Heart left ventricle (tissue), 16 donors: ENCODE results near the gene COMTD1. TPM values are rescaled to one million over a fixed set of nuclear protein-coding genes. Genes with fewer than 3 reads are reported as not detected.

Experiments used
- ATAC-seq, 4 donors: fragments of 200-7000 bp; cut with Tn5 transposase; one replicate each; pipeline ENCODE4 v1.9.1; 2020 to 2022; ENCODE audit warnings: moderate library complexity in 4 of 4, mild to moderate bottlenecking in 3 of 4, moderate number of reproducible peaks in 1 of 4
- DNase-seq, 5 donors: peaks; one replicate each; pipeline ENCODE4 v3.0.0-alpha.2; 2020
- H3K27ac ChIP-seq, 12 donors: fragments of 200-600 bp; sonication (generic) in 4 of 12; one replicate each; pipeline versions ENCODE4 v1.5.0 to v1.8.0; 2016 to 2022; ENCODE audit warnings: mild to moderate bottlenecking in 2 of 12
- H3K27me3 ChIP-seq, 9 donors: fragments of 200-600 bp; sonication (generic) in 2 of 9; one replicate each; pipeline versions ENCODE4 v1.5.1 to v1.8.0; 2016 to 2022; ENCODE audit warnings: mild to moderate bottlenecking in 3 of 9
- H3K36me3 ChIP-seq, 9 donors: fragments of 200-600 bp; sonication (generic) in 2 of 9; one replicate each; pipeline versions ENCODE4 v1.5.0 to v1.8.0; 2018 to 2022; ENCODE audit warnings: mild to moderate bottlenecking in 2 of 9
- H3K4me1 ChIP-seq, 12 donors: fragments of 200-600 bp; sonication (generic) in 4 of 12; one replicate each; pipeline versions ENCODE4 v1.5.0 to v1.8.0; 2016 to 2022; ENCODE audit warnings: mild to moderate bottlenecking in 3 of 12
- H3K4me3 ChIP-seq, 12 donors: fragments of 200-600 bp; sonication (generic) in 4 of 12; one replicate each; pipeline versions ENCODE4 v1.5.0 to v1.8.0; 2017 to 2022; ENCODE audit warnings: mild to moderate bottlenecking in 9 of 12, moderate library complexity in 4 of 12
- H3K9me3 ChIP-seq, 12 donors: fragments of 200-600 bp; sonication (generic) in 4 of 12; one replicate each; pipeline versions ENCODE4 v1.5.0 to v1.8.0; 2016 to 2022; ENCODE audit warnings: mild to moderate bottlenecking in 1 of 12
- POLR2A ChIP-seq, 2 donors: fragments of 450-650 bp; IDR thresholded peaks; one replicate each; pipeline ENCODE4 v1.6.1; 2017; ENCODE audit warnings: antibody characterized with exemption in 2 of 2, mild to moderate bottlenecking in 2 of 2, moderate library complexity in 2 of 2
- WGBS, 4 donors: extraction: QIAGEN DNeasy Blood & Tissue Kit in 2 of 4; methylation state at CpG; one replicate each; pipeline versions ENCODE4 v1.1.5 to v1.1.7; 2013 to 2018; 5-methylcytosine and 5-hydroxymethylcytosine counted together
- intact Hi-C, 10 donors: fragments of 100-400 bp; cut with DNase I; formaldehyde crosslinking; loops; one replicate each; pipeline versions ENCODE4 v1.11.1 to v1.14.2; 2022
- polyA plus RNA-seq, 2 donors: library from polyadenylated mRNA; stranded (reverse); fragments of 200-250 nt; gene quantifications; one replicate each; pipeline ENCODE4 v1.2.3, GENCODE V29; 2013
- total RNA-seq, 9 donors: library from RNA; depleted of rRNA in 2 of 9; stranded (reverse); fragments of >200 nt in 2 of 9; fragmentation: NEBNext Ultra II Directional in 3 of 9; extraction: Animal tissue kit (Norgen Biotek cat#: 25700) in 3 of 9; gene quantifications; one replicate each; pipeline versions ENCODE4 v1.1.0 to v1.2.4, GENCODE V29; 2016 to 2023
- TF ChIP-seq, protein P1 (sequence below), 12 donors: fragments of 200-600 bp; sonication (generic) in 4 of 12; IDR thresholded peaks; one replicate each; pipeline versions ENCODE4 v1.5.0 to v1.8.0; 2018 to 2022; ENCODE audit warnings: antibody characterized with exemption in 12 of 12, mild to moderate bottlenecking in 5 of 12
- donor health status: ischemic (EF 13 %, LVEDD 7.1; RV severe dilation, severe dysfunction).
- donor health status: healthy with polysubstance abuse.
- donor health status: DM: no; HTN: yes; CAD: no.
- donor health status: DM: no; HTN: no; CAD: no.
- donor health status: ischemic (EF 25% LVEDD 6.9; RV normal size, moderate dysfunction).
- donor health status: ischemic (EF 25% LVEDD 5.7; RV mildly dilated, moderate dysfunction).
- donor health status: healthy.
- donor health status: DM: yes; HTN: yes; CAD: no.
- donor health status: ischemic (EF 35%, LVEDD 5.7; RV mildly dilated, moderate dysfunction).
- donor health status: nonischemic (EF 11% LVEDD 7.7; RV severe dilation, severe dysfunction).
- donor health status: DM: yes; HTN: yes; CAD: no.
- donor health status: PGD.
- donor health status: ischemic (EF 29% LVEDD 5.4; RV normal size, mild dysfunction).
- donor health status: nonischemic (EF 23%, LVEDD 6.1; RV moderate dilation, normal function).

COMTD1 gene
- total and polyA plus RNA-seq, 11 donors: 20.8 to 124 (median 38.7) TPM

- intact Hi-C loops: loop anchor here (2.0 to 10.0 kb wide), 13 partner anchors 48 to 1082 kb away; partner anchors contain the start of genes ADK (in 2 of the 10), AP3M1 (in 2 of the 10) and KAT6B (in 2 of the 10)
- H3K4me1 ChIP-seq: peaks cover 0 to 26% (median 14%) of the 10 kb centered on the region in 12 donors
- DNase-seq (no peak), ATAC-seq (no peak)
- H3K27me3 ChIP-seq: no peaks in the 10 kb centered on the region
- H3K9me3 ChIP-seq: no peaks in the 10 kb centered on the region
- TF ChIP-seq, protein P1, sequence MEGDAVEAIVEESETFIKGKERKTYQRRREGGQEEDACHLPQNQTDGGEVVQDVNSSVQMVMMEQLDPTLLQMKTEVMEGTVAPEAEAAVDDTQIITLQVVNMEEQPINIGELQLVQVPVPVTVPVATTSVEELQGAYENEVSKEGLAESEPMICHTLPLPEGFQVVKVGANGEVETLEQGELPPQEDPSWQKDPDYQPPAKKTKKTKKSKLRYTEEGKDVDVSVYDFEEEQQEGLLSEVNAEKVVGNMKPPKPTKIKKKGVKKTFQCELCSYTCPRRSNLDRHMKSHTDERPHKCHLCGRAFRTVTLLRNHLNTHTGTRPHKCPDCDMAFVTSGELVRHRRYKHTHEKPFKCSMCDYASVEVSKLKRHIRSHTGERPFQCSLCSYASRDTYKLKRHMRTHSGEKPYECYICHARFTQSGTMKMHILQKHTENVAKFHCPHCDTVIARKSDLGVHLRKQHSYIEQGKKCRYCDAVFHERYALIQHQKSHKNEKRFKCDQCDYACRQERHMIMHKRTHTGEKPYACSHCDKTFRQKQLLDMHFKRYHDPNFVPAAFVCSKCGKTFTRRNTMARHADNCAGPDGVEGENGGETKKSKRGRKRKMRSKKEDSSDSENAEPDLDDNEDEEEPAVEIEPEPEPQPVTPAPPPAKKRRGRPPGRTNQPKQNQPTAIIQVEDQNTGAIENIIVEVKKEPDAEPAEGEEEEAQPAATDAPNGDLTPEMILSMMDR (IDR thresholded peaks at IDR 0.05): peak in 3 of 12 donors; percentile 5 to 26 (median 5)
- TF ChIP-seq POLR2A (IDR thresholded peaks at IDR 0.05): no peak
- WGBS, 4 donors: 45 to 51% (median 50%) methylated on average over 12 of the region's 12 CpGs
- peak overlapping the region in 7 of 12 donors; percentile 64 to 99 (median 83) for H3K4me3 ChIP-seq
- peaks cover 0 to 22% (median 19%) of the 10 kb centered on the region in 9 donors for H3K36me3 ChIP-seq
- H3K27ac ChIP-seq: peak overlapping the region in 6 of 12 donors; percentile 78 to 91 (median 86)
Observed at GRCh38 chr10:75236178-75236825, 545 bp upstream of the COMTD1 start.

DNA sequence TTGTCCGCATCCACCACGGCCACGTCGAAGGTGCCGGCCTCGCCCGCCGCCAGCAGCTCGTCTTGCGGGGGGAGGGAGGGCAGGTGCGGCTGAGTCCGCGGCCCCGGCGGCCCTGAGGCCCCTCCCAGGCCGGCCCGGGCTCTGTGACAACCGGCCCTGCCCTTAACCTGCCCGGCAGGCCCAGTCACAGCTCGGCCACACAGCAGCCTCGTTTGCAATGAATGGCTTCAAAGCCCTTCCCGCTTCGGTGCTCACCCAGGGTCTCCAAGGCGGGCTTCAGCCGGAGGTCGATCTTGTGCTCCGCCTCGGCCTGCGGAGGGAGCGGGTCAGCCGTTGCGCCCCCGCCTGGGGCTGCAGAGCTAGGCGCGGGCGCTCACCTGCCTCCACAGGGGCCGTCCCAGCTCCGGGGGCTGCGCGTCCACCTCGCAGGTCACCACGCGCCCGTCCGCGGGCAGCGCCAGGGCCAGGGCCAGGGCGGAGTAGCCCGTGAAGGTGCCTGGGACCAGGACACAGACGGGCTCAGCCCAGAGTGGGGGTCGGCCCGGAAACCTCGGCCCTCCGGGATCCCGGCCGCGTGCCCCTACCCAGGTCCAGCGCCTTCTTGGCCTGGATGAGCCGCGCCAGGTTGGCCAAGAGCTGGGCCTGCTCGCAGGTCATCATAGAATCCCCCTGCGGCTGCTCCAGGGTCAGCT lies 928 bp downstream of the COMTD1 start:
- intact Hi-C loops: loop anchor here (2.0 to 10.0 kb wide), 15 partner anchors 46 to 1080 kb away; partner anchors contain the start of genes SAMD8 (in 5 of the 10), ADK (in 2 of the 10), AP3M1 (in 2 of the 10) and KAT6B (in 2 of the 10)
- TF ChIP-seq POLR2A (IDR thresholded peaks at IDR 0.05): no peak
- TF ChIP-seq, protein P1 (IDR thresholded peaks at IDR 0.05): peak in 2 of 12 donors; percentile 20 to 23
- peak overlapping the region; percentile 66 to 93 (median 84) for H3K27ac ChIP-seq
- DNase-seq: peak in 3 of 5 donors; percentile 32 to 79 (median 47)
- no peaks in the 10 kb centered on the region for H3K9me3 ChIP-seq
- peak in 2 of 4 donors; percentile 11 to 17 for ATAC-seq
- H3K4me1 ChIP-seq: peaks cover 0 to 37% (median 20%) of the 10 kb centered on the region in 12 donors
- WGBS, 4 donors: 1 to 2% (median 1%) methylated on average over 43 to 62 of the region's 62 CpGs
- H3K36me3 ChIP-seq: peaks cover 0 to 37% (median 32%) of the 10 kb centered on the region in 9 donors
- H3K27me3 ChIP-seq: no peaks in the 10 kb centered on the region
- peak overlapping the region; percentile 64 to 99 (median 81) for H3K4me3 ChIP-seq

DNA sequence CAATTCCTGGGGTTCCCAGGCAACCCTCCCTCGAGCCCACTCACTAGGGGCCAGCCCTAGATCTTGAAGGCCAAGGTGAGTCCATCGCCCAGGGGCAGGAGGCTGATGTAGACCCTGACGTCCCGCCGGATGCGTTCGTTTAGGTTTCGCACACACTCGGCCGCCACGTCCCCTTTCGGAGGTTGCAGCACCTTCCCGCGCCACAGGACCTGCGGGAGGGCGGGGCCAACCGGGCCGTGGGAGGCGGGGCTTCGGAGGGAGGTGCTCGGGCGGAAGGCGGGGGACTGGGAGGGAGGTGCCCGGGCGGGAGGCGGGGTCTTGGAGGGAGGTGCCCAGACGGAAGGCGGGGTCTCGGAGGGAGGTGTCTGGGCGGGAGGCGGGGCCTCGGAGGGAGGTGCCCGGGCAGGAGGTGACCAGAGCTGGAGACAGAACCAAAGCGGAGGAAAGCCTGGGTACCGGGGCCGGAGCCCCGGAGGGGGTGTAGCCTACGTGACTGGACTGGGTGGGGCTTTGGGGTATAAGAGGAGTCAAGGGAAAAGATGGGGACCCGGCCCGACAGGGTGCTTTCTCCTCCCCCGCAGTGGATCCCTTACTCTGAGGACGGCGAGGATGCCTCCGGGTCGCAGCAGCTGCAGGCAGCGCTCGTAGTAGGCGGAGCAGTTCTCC lies 1.6 kb downstream of the COMTD1 start:
- Histone ChIP-seq H3K36me3 (peaks cover 0 to 44% (median 39%) of the 10 kb centered on the region in 9 donors), H3K27ac (peak overlapping the region in 11 of 12 donors; percentile 66 to 93 (median 84)), H3K27me3 (no peaks in the 10 kb centered on the region), H3K4me1 (peaks cover 0 to 41% (median 22%) of the 10 kb centered on the region in 12 donors), H3K9me3 (no peaks in the 10 kb centered on the region), H3K4me3 (peak overlapping the region; percentile 64 to 99 (median 81))
- intact Hi-C loops: loop anchor here (2.0 to 10.0 kb wide), 10 partner anchors 45 to 1079 kb away; partner anchors contain the start of genes SAMD8 (in 5 of the 10), ADK (in 2 of the 10), AP3M1 (in 2 of the 10) and KAT6B (in 2 of the 10)
- TF ChIP-seq POLR2A (IDR thresholded peaks at IDR 0.05): no peak
- ATAC-seq (peak; percentile 78 to 84 (median 80)), DNase-seq (peak; percentile 90 to 97 (median 93))
- 8 to 12% (median 12%) methylated on average over 39 to 48 of the region's 48 CpGs for WGBS, 4 donors

DNA sequence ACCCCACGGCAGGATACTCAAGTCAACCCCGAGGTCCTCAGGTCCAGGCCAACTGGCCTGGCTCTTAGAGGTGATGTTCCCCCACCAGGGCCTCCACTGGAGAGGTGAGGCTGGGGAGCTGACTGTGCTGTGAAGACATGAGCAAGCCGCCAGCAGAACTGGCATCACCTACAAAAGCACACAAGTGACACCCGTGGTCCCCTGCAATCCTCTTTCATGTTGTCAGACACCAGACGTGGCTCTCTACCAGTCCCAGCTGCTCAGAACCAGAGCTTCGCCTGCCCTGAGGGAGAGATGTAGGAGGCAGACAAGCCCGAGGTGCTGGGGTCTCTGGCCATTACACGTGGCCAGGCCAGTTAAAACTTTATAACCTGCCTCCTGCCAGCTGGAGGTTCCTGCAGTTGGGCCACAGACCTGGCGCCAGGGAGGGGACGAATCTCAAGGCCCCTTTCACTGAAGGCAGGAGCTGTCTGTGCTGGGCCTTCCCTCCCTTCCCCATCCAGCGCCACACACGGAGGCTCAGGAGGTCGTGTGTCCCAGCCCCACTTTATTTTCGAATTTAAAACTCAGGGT lies 2.2 kb downstream of the COMTD1 start:
- ATAC-seq (no peak), DNase-seq (no peak)
- intact Hi-C loops: loop anchor here (1.0 to 10.0 kb wide), 11 partner anchors 45 to 1079 kb away; partner anchors contain the start of genes SAMD8 (in 5 of the 10), ADK (in 2 of the 10), AP3M1 (in 2 of the 10) and KAT6B (in 2 of the 10)
- TF ChIP-seq POLR2A (IDR thresholded peaks at IDR 0.05): no peak
- TF ChIP-seq, protein P1 (IDR thresholded peaks at IDR 0.05): no peak
- H3K27ac ChIP-seq: peak overlapping the region in 11 of 12 donors; percentile 60 to 93 (median 84)
- no peaks in the 10 kb centered on the region for H3K9me3 ChIP-seq
- H3K27me3 ChIP-seq: no peaks in the 10 kb centered on the region
- H3K4me3 ChIP-seq: peak overlapping the region in 7 of 12 donors; percentile 64 to 85 (median 76)
- H3K36me3 ChIP-seq: peaks cover 0 to 50% (median 45%) of the 10 kb centered on the region in 9 donors
- H3K4me1 ChIP-seq: peaks cover 0 to 48% (median 27%) of the 10 kb centered on the region in 12 donors
- 51 to 54% (median 53%) methylated on average over 8 to 14 of the region's 14 CpGs for WGBS, 4 donors
